ENCODE measurements around the gene SLC7A1.

- TF ChIP-seq CTCF (IDR thresholded peaks at IDR 0.05) = no peak
- no peak for TF ChIP-seq POLR2AphosphoS5 (IDR thresholded peaks at IDR 0.05)
These were observed 113.9 kb downstream of the SLC7A1 start for GRCh38 chr13:29481603-29482002.

Data from upper lobe of left lung (tissue), 4 donors.